HG02885 (cell line): Measurements from ENCODE around the gene CEP104.

Experiments
- ATAC-seq: cut with Tn5 transposase; IDR thresholded peaks from one replicate; pipeline ENCODE4 v1.9.1; 2021; ENCODE audit warnings: mild to moderate bottlenecking; ENCODE audit not compliant: unreplicated experiment, poor library complexity

CEP104 gene

GRCh38 chr1:3771108-3772026 is 85.6 kb downstream of the CEP104 start:
- no peak for ATAC-seq

DNA sequence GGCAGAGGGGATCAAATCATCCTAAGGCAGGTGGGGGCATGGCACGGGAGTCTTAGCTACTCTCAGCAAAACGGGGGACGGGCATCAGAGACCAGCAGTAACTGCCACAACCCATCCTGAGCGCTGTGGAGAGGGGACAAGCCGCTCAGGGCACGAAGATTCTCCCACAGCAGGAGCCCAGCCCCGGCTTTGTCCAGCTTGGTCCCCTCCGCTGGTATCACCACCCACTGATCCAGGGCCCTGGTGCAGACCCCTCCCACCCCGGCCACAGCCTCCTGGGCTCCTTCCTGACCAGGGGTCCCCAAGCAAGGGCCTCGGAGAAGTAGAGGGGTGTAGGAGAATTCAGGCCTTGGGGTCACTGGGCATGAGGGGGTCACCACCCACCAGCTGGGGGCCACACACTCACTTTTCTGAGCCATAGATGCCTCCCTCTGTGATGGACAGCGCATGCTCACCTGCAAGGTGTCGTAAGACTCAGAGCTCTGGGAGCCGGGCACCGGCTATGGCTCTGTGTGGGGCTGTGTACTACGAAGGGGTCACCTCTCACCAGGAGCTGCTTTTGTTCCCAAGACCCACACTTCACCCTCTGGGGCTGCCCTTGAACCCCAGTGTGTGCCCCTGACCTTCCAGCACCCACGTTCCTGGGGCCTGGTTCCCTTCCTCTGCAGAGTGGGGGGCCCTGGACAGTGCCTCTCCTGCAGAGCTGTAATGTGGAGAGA is 86.8 kb downstream of the CEP104 start:
- no peak for ATAC-seq

- ATAC-seq = no peak
Measured at GRCh38 chr1:3768811-3769390, 88.1 kb downstream of the CEP104 start.

DNA sequence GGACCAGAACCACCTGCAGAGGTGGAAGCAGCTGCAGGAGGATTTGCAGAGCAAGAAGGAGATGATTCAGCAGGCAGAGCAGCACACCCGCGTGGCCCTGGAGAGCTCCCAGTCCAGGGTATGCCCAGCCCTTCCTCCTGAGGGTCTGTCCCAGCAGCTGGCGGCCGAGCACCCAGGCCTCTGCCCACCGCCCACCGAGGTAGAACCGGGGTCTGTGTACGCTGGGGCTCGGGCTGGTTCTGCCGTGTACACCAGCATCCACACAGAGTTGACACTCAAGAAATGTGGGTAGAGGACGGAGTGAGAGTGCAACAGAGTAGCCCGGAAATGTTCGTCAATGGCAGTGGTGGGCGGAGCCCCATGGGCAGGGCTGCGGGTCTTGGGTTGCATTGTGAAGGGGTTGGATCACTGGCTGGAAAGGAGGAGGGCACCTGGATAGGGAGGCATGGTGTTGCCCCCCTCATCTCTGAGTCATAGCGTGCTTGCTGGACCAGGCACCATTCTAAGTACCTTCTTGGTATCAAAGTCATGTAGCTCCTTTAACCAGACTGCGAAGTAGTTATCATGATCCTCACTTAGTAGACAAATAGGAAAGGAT is 89.6 kb downstream of the CEP104 start:
- ATAC-seq = no peak

DNA sequence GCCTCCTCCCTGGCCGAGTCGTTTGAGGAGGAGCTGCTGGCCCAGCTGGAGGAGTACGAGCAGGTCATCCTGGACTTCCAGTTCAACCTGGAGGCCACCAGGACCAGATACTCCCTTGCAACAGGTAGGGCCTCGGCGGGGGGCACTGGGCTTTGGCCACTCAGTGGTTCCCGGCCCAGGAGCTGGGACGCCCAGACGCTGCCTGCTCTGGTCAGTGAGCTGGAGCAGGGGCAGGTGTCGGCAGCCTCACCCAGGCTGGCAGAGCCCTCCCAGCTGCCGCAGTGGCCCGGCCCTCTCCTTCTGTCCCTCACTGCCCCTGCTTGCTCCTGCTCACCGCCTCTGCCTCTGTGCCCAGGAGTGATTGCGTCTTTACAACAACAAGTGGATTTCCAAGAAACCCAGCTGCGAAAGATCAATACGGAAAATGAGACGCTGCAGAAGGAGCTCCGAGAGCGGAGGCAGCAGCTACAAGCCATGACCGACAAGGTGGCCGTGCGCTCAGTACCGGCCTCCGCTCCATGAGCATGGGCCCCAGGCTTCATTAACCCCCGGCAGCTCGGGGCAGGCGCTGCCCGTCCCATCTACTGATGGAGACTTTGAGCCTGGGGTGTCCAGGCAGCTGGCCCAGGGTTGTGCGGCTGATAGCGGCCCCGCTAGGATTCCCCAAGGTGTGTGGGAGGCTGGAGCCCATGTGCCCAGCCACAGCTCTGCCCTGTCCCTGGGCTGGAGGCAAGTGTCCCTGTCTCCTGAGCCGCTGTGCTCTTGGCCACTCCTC is 93.5 kb downstream of the CEP104 start:
- ATAC-seq = no peak

DNA sequence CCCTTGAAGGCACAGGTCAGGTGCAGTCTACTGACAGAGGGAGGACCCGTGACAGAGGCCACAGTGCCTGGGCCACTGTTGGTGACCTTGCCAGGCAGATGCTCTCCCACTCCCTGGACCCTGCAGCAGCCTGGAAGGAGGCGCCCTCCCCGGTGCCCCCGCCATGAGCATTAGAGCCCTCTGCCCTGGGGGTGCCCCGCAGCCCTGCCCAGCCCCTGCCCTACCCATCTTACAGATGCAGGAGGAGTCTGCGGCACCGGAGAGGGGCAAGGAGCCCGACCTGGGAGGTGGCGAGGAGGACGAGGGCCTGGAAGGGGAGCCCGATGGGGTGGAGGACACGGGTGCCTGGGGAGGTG is 94.2 kb downstream of the CEP104 start:
- ATAC-seq = no peak

GRCh38 chr1:3762151-3762872 is 94.7 kb downstream of the CEP104 start:
- no peak for ATAC-seq
